Spleen (tissue), 11 donors: ENCODE results near the gene RNASE7. TPM values are rescaled to one million over a fixed set of nuclear protein-coding genes. Genes with fewer than 3 reads are reported as not detected.

Experiments
- DNase-seq: peaks from one replicate; pipeline ENCODE4 v3.0.0-alpha.2; 2020
- H3K27ac ChIP-seq, 8 donors: fragments of 200-600 bp; sonication (generic) in 7 of 8; 1 replicate in 4 of 8; 2 replicates in 4 of 8; pipeline versions ENCODE4 v1.5.0 to v1.8.0; 2016 to 2021; ENCODE audit warnings: inconsistent platforms in 4 of 8, mild to moderate bottlenecking in 4 of 8, moderate library complexity in 1 of 8
- H3K27me3 ChIP-seq, 7 donors: fragments of 200-600 bp; sonication (generic) in 6 of 7; replicated peaks in 1 of 7; 1 replicate in 4 of 7; 2 replicates in 3 of 7; pipeline versions ENCODE4 v1.5.0 to v1.8.0; 2016 to 2021; ENCODE audit warnings: inconsistent platforms in 3 of 7, mild to moderate bottlenecking in 1 of 7
- H3K36me3 ChIP-seq, 6 donors: fragments of 200-600 bp; sonication (generic) in 5 of 6; 1 replicate in 4 of 6; 2 replicates in 2 of 6; pipeline versions ENCODE4 v1.5.0 to v1.8.0; 2016 to 2021; ENCODE audit warnings: inconsistent platforms in 2 of 6
- H3K4me1 ChIP-seq, 6 donors: fragments of 200-600 bp; sonication (generic) in 5 of 6; 1 replicate in 3 of 6; 2 replicates in 3 of 6; pipeline versions ENCODE4 v1.5.0 to v1.8.0; 2016 to 2021; ENCODE audit warnings: inconsistent platforms in 3 of 6
- H3K4me3 ChIP-seq, 8 donors: fragments of 200-600 bp; sonication (generic) in 7 of 8; 1 replicate in 4 of 8; 2 replicates in 4 of 8; pipeline versions ENCODE4 v1.5.0 to v1.8.0; 2016 to 2021; ENCODE audit warnings: inconsistent platforms in 4 of 8, mild to moderate bottlenecking in 4 of 8, moderate library complexity in 2 of 8
- H3K9me3 ChIP-seq, 8 donors: fragments of 200-600 bp; sonication (generic) in 7 of 8; 1 replicate in 4 of 8; 2 replicates in 4 of 8; pipeline versions ENCODE4 v1.5.0 to v1.8.0; 2016 to 2021; ENCODE audit warnings: inconsistent platforms in 4 of 8
- POLR2A ChIP-seq, 3 donors: fragments of 450-650 bp; IDR thresholded peaks; one replicate each; pipeline ENCODE4 v1.5.1; 2017; ENCODE audit warnings: antibody characterized with exemption in 3 of 3, mild to moderate bottlenecking in 1 of 3
- POLR2AphosphoS5 ChIP-seq, 3 donors: sonication (generic); formaldehyde crosslinking; IDR thresholded peaks; one replicate each; pipeline ENCODE4 v1.5.1; 2017; ENCODE audit warnings: antibody characterized with exemption in 3 of 3
- WGBS, 5 donors: extraction: QIAGEN DNeasy Blood & Tissue Kit in 3 of 5; methylation state at CpG; one replicate each; pipeline versions ENCODE4 v1.1.5 to v1.1.7; 2013 to 2018; 5-methylcytosine and 5-hydroxymethylcytosine counted together
- intact Hi-C: fragments of 100-400 bp; cut with DNase I; formaldehyde crosslinking; loops from one replicate; pipeline ENCODE4 v1.15.0; 2023; ENCODE audit warnings: low total_unique reads
- polyA plus RNA-seq, 3 donors: library from polyadenylated mRNA; stranded (reverse); fragments of 200-250 nt; gene quantifications; one replicate each; pipeline ENCODE4 v1.2.1, GENCODE V29; 2013
- total RNA-seq, 7 donors: library from RNA; depleted of rRNA in 3 of 7; stranded (reverse); fragments of >200 nt in 3 of 7; fragmentation: NEBNext Ultra II Directional in 4 of 7; extraction: Animal tissue kit (Norgen Biotek cat#: 25700) in 4 of 7; gene quantifications; one replicate each; pipeline versions ENCODE4 v1.1.0 to v1.2.1, GENCODE V29; 2016 to 2021
- TF ChIP-seq, protein P1 (sequence below), 11 experiments: fragments of 200-600 bp in 7 of 11; fragments of 450-650 bp in 4 of 11; sonication (generic) in 4 of 11; IDR thresholded peaks in 8 of 11; conservative IDR thresholded peaks in 3 of 11; 1 replicate in 7 of 11; 2 replicates in 4 of 11; pipeline versions ENCODE4 v1.4.0 to v1.8.0; 2016 to 2021; ENCODE audit warnings: antibody characterized with exemption in 11 of 11, inconsistent platforms in 4 of 11, mild to moderate bottlenecking in 1 of 11
- donor health status: healthy with polysubstance abuse.
- donor health status: DM: no; HTN: no; CAD: no; lungs with moderate emphysema.
- donor health status: DM: no; HTN: no; CAD: no.
- donor health status: Bipolar disorder and iron deficiency.
- donor health status: healthy.
- donor health status: DM: no; HTN: no; CAD: no.
- donor health status: DM: yes; HTN: yes; CAD: no.

The RNASE7 gene
- total and polyA plus RNA-seq, 10 donors = not detected

DNA sequence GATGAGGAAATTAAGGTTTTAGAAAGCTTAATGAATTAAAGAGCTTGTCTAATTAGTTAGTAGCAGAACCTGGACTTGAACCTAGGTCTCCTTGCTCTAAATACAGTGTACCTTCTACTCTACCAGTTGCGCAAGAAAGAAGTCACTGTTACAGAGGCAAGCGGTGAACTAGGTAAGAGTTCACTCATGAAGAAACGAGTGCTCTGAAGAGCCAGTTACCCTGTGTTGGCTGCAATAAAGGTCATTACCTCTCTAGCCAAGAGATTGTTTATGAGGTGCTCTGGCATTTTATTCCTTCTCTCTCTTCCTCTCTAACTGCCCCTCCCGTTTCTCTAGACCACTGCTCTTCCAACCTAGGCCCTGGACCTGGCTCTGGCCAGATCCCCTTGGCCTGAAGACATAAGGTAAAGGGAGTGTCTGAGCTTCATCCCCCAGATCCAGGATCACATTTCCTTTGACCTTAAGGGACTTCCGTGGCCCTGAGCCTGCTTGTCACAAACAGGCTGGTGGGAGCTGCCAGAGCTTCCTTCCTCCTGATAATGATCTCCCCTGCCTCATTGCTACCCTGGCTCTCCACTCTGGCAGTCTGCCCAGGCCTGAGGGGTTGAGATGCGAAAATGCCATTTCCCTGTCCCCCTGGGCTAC, 1.9 kb downstream of the RNASE7 start:
- DNase-seq = no peak
- intact Hi-C loops = no loop called here
- H3K4me1 ChIP-seq = peaks cover 8 to 61% (median 36%) of the 10 kb centered on the region in 6 donors
- no peaks in the 10 kb centered on the region for H3K9me3 ChIP-seq
- H3K27ac ChIP-seq = peak overlapping the region in 6 of 8 donors; percentile 4 to 72 (median 58)
- 19 to 31% (median 24%) methylated on average over 6 of the region's 6 CpGs for WGBS, 5 donors
- H3K27me3 ChIP-seq = no peaks in the 10 kb centered on the region
- no peak overlapping the region for H3K4me3 ChIP-seq
- H3K36me3 ChIP-seq = no peaks in the 10 kb centered on the region
- TF ChIP-seq, protein P1, sequence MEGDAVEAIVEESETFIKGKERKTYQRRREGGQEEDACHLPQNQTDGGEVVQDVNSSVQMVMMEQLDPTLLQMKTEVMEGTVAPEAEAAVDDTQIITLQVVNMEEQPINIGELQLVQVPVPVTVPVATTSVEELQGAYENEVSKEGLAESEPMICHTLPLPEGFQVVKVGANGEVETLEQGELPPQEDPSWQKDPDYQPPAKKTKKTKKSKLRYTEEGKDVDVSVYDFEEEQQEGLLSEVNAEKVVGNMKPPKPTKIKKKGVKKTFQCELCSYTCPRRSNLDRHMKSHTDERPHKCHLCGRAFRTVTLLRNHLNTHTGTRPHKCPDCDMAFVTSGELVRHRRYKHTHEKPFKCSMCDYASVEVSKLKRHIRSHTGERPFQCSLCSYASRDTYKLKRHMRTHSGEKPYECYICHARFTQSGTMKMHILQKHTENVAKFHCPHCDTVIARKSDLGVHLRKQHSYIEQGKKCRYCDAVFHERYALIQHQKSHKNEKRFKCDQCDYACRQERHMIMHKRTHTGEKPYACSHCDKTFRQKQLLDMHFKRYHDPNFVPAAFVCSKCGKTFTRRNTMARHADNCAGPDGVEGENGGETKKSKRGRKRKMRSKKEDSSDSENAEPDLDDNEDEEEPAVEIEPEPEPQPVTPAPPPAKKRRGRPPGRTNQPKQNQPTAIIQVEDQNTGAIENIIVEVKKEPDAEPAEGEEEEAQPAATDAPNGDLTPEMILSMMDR (IDR thresholded peaks at IDR 0.05 in 8 of 11, conservative IDR thresholded peaks at IDR 0.05 in 3 of 11) = no peak
- TF ChIP-seq POLR2A (IDR thresholded peaks at IDR 0.05) (no peak), POLR2AphosphoS5 (IDR thresholded peaks at IDR 0.05) (peak in 2 of 3 donors; percentile 80 to 84)

- no peak for DNase-seq
- no peaks in the 10 kb centered on the region for H3K9me3 ChIP-seq
- TF ChIP-seq POLR2A (IDR thresholded peaks at IDR 0.05) (no peak), POLR2AphosphoS5 (IDR thresholded peaks at IDR 0.05) (no peak)
- TF ChIP-seq, protein P1 (IDR thresholded peaks at IDR 0.05 in 8 of 11, conservative IDR thresholded peaks at IDR 0.05 in 3 of 11) = no peak
- 57 to 74% (median 67%) methylated on average over 2 of the region's 2 CpGs for WGBS, 5 donors
- H3K4me3 ChIP-seq = no peak overlapping the region
- intact Hi-C loops = no loop called here
- H3K27ac ChIP-seq = peak overlapping the region in 6 of 8 donors; percentile 8 to 64 (median 48)
- peaks cover 0 to 49% (median 25%) of the 10 kb centered on the region in 6 donors for H3K4me1 ChIP-seq
- H3K36me3 ChIP-seq = no peaks in the 10 kb centered on the region
- H3K27me3 ChIP-seq = peaks cover 0 to 6% (median 0%) of the 10 kb centered on the region in 7 donors
Observed at GRCh38 chr14:21047378-21047781, 5.2 kb downstream of the RNASE7 start.

GRCh38 chr14:21048638-21049037, 6.5 kb downstream of the RNASE7 start:
- Histone ChIP-seq H3K27me3 (peaks cover 0 to 6% (median 0%) of the 10 kb centered on the region in 7 donors), H3K4me3 (no peak overlapping the region), H3K9me3 (no peaks in the 10 kb centered on the region), H3K27ac (peak overlapping the region in 4 of 8 donors; percentile 34 to 64 (median 60)), H3K36me3 (no peaks in the 10 kb centered on the region), H3K4me1 (peaks cover 0 to 38% (median 17%) of the 10 kb centered on the region in 6 donors)
- DNase-seq = no peak
- 79 to 82% (median 80%) methylated on average over 2 of the region's 2 CpGs for WGBS, 5 donors
- TF ChIP-seq, protein P1 (IDR thresholded peaks at IDR 0.05 in 8 of 11, conservative IDR thresholded peaks at IDR 0.05 in 3 of 11) = no peak
- TF ChIP-seq POLR2AphosphoS5 (IDR thresholded peaks at IDR 0.05) = peak in 1 of 3 donors; percentile 40
- intact Hi-C loops = no loop called here

- TF ChIP-seq, protein P1 (IDR thresholded peaks at IDR 0.05 in 8 of 11, conservative IDR thresholded peaks at IDR 0.05 in 3 of 11) = no peak
- TF ChIP-seq POLR2AphosphoS5 (IDR thresholded peaks at IDR 0.05) (no peak), POLR2A (IDR thresholded peaks at IDR 0.05) (no peak)
- Histone ChIP-seq H3K27ac (peak overlapping the region in 2 of 8 donors; percentile 16 to 45), H3K4me1 (peaks cover 0 to 38% (median 12%) of the 10 kb centered on the region in 6 donors), H3K36me3 (no peaks in the 10 kb centered on the region), H3K27me3 (peaks cover 0 to 6% (median 0%) of the 10 kb centered on the region in 7 donors), H3K4me3 (no peak overlapping the region), H3K9me3 (no peaks in the 10 kb centered on the region)
- intact Hi-C loops = no loop called here
- DNase-seq = no peak
- 65 to 85% (median 74%) methylated on average over 3 of the region's 3 CpGs for WGBS, 5 donors
Observed at GRCh38 chr14:21049271-21049673, 7.1 kb downstream of the RNASE7 start.
